Fibroblast of gingiva (primary cell): ENCODE results near the gene NBPF11.
"Not testable (repeated sequence)": the region's sequence is repeated elsewhere in the genome, so short reads cannot be mapped to it uniquely, and the experiment has no call there.

ENCODE experiments used
- DNase-seq: peaks from one replicate; pipeline ENCODE4 v3.0.0-alpha.2; 2011; ENCODE audit warnings: low read depth

The NBPF11 gene, protein sequence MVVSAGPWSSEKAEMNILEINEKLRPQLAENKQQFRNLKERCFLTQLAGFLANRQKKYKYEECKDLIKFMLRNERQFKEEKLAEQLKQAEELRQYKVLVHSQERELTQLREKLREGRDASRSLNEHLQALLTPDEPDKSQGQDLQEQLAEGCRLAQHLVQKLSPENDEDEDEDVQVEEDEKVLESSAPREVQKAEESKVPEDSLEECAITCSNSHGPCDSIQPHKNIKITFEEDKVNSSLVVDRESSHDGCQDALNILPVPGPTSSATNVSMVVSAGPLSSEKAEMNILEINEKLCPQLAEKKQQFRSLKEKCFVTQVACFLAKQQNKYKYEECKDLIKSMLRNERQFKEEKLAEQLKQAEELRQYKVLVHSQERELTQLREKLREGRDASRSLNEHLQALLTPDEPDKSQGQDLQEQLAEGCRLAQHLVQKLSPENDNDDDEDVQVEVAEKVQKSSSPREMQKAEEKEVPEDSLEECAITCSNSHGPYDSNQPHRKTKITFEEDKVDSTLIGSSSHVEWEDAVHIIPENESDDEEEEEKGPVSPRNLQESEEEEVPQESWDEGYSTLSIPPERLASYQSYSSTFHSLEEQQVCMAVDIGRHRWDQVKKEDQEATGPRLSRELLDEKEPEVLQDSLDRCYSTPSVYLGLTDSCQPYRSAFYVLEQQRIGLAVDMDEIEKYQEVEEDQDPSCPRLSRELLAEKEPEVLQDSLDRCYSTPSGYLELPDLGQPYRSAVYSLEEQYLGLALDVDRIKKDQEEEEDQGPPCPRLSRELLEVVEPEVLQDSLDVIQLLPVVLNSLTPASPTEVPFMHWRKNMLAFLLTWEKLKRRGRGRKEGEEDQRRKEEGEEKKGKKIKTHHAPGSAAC

DNA sequence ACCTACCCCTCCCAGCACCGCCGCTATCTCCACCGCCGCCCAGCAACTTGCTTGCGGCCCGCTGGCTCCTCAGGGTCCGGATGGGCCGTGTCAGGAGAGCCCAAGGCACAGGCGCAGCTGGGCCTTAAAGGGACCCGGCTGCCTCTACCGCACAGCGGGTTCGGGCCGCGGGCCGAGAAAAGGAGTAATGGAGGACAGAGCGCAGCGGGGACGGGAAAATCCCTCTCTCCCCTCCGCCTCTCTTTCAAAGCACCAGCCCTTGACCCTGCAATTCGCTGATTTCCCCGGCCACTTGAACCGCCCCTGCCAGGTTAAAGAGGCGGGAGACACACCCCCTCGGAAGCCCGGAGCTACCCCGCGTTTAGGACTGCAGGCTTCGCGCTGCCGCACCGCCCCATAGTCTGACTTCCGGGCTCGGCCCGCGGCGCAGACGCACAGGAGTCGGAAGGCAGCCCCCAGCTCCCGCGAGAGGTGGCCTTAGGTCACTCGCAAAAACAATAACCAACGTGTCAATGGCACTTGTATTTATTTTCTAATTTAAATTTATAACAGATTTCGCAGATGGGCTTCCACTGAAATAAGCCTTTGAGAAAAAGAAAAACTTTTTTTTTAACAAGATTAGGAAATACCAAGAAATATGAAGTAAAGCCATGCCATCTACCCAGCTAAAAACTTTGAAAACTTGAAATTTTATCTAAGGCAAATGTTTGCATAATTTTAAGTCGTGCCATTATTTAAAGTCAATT lies at the start of gene NBPF11:
NBPF11 (minus strand) TSS at position 371 of the 746 bp plus-strand sequence. CDS start 25,278 bp downstream, outside the sequence.
- peak; percentile 81 for DNase-seq

DNA sequence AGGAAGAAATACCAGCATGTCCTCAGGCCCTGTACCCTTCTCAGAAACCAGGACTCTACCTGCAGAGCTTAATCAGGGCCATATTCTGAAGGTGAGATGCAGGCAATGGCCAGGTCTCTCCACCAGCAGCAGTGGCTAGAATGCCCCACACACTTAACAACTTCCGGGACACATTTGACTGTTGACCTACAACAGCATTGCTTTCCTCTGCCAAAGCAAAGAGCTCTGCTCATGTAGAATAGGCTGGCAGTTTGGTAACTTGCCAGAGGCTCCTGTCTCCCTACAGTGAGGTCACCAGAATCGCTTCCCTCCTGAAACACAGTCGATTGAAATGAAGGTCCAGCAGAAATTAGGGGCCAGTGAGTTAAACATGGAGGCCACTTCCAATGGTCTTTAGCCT lies 45.3 kb upstream of the NBPF11 start:
- DNase-seq, result not testable (repeated sequence)

DNA sequence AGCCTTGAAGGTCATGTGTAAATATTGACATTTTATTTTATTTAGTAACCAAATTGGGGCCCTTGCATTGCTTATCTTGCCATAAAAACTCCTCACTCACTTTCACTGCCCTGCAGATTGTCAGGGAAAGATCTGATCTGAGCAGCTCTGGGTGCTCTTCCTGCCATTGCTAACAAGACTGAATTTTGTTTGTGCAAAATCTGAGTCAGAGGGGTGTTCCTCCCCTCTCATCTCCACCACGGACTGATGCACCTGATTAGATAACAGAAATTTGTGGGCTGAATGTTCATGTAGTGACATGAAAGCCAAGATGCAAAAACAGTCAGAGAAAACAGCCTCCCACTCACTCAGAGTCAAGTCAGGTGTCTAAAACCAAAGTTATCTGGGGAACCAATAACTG lies 44.9 kb upstream of the NBPF11 start:
- not testable (repeated sequence) for DNase-seq

DNA sequence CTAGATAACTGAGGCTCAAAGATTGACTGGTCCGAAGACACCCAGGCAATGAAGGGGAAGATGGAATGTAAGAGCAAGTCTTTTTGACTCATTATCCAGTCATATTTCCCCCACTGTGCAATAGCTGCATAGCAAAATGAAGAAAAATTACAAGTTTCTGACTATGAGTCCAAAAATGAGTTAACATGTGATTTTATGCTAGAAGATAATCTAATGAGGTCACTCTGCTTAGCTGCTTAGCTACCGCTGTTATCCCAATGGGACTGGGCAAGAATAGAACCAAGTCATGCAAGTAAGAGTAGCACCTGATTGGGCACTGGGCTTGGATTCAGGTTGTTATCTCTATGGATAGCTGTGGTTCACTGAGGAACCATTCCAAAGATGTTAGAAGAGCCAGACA lies 43.0 kb upstream of the NBPF11 start:
- not testable (repeated sequence) for DNase-seq

DNA sequence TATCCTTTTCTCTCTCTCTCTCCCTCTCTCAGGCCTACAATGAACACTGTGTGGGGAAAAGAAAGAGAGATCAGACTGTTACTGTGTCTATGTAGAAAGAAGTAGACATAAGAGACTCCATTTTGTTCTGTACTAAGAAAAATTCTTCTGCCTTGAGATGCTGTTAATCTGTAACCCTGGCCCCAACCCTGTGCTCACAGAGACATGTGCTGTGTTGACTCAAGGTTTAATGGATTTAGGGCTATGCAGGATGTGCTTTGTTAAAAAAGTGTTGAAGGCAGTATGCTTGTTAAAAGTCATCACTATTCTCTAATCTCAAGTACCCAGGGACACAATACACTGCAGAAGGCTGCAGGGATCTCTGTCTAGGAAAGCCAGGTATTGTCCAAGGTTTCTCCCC lies 36.7 kb upstream of the NBPF11 start:
- DNase-seq, result not testable (repeated sequence)

DNA sequence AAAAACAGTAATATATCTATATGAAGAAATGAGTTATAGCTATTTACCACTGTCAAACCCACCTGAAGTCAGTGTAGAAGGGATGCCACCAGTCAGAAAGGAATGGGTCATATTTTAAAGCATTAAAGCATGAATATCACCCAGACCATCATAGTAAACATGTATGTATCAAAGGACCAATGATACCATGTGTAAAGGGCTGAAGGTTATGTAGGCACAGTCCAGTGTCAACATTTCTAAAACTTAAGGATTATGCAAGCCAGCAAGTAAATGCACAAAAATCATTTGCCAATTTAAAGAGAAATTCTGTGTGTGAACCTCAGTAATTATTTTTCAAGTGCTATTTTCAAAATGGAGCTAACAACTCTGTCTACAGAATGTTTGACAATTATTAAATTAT lies 26.6 kb upstream of the NBPF11 start:
- DNase-seq, result not testable (repeated sequence)

DNA sequence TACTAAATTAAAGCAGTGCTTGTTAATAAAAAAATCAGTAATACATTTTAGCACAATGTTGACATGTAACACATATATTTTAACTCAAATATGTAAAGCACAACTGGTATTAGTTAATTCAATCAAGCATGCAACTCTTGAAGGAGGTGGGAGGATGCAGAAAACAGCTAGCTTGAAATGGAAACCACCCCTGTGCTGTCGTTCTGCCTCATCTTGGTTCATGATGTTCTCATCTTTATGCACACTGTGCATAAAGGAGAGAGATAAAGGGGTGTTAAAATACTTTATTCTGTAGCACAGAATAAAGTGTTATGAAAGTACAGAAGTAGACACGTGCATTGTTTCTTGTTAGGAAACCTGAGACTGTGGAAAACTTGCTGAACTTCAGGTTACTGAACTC lies 23.3 kb upstream of the NBPF11 start:
- not testable (repeated sequence) for DNase-seq

DNA sequence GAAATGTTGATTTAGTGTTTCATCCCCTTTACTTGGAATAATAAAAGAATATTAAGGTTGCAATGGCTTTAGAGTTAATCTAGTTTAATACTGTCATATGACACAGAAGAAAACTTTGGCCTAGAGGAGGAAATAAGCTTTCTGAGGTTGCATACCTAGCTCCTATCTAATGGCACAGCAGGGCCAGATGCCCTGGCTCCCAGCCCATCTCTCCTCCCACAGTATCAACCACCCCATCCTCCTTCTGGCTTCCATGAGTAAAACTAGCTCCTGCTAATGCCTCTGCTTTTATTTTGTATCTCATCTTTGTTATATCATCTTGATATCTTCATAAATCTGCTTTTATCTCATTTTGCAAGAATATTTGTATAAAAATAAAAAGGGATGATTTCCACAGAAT lies 19.9 kb upstream of the NBPF11 start:
- not testable (repeated sequence) for DNase-seq

DNA sequence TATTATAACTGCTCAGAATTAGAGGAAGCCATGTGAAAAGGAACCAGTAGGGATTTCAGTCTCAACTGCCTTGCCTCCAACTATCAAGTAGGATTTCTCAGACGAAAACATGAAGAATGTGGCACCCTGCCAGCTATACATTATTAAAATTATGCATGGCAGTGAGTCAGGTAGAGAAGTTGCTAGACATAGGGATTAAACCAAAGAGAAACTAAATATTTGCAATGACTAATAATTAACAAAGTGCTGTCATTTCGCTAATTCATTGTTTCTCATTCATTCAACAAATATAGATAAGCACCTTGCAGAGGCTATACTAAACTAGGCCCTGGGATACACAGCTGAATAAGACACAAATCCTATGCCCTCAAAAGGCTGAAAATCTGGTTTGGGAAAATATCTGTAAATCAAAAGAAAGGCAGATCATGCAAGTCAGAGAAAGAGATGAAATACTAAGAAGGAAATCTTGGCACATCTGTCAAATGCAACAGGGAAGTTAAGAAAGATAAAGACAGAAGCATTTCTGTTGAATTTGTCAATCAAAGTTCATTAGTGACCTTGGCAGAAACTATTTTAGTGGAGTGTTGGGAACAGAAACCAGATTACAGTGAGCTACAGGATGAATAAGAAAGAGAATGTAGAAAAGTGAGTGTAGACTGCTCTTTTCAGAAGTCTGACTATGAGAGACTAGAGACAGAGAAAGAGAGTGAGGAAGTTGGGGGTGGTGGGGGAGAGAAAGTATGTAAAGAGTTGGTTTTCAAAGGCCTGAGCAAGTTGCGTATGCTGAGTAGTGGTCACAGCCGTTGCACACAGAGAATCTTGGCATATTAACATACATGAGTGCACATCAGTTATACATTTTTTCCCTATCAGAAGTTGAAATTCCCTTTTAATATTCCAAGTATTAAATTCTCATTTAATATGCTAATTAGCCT lies 14.7 kb upstream of the NBPF11 start:
- no peak for DNase-seq

DNA sequence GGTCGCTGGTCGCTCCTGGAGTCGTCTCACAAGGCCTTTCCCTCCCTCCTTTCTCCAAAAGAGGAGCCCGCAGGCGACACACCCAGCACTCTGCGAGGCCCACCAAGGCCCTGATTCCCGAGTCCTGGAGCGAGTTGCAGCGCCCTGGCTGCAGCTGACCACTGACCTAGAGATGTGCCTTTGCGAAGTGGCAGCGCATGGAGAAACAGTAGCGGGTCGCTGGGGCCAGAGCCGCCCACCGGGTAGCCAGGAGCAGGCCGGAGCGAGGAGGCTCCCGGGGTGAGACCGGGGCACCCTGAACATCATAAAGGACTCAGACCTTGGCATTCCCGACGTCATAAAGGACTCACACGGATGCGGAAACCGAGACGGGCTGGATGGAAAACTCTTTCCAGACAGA lies 10.3 kb upstream of the NBPF11 start:
- no peak for DNase-seq

DNA sequence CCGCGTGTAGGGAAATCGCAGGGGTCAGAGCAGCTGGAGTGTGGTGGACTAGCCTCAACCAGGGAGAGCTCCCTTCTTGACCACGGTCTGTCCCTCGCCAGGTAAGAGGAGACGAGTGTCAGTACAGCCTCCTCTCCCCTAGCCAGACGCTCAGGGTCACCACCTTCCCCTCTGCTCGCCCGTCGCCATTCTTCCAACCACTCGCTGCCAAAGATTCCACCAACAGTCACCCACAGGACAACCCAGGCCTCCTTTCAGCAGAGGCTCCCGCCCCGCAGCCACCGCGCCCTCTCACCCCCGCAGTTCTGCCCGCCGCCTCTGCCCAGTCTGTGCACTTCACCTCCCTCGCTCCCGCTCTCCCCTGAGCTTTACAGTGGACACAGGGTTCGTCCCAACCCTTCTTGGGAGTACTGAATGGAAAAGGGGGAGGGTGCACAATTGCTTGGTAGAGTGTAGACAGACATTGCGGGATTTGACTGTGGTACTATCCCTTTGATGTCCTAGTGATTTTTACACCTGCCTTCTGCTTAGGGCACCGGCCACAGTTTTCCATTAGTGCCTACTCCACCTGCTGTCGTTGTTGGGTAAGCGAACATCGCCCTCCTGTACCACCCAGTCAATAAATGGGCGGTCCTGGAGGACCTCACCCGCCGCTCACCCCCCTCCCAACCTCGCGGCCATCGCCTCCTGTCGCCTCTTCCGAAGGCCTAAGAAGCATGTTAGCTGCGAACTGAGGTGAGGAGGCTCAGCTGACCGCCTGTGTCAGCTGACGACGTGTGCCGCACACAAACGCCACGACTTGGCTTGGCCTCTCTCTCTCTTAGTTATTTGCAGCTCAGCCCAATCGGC lies 9.2 kb upstream of the NBPF11 start:
- no peak for DNase-seq

DNA sequence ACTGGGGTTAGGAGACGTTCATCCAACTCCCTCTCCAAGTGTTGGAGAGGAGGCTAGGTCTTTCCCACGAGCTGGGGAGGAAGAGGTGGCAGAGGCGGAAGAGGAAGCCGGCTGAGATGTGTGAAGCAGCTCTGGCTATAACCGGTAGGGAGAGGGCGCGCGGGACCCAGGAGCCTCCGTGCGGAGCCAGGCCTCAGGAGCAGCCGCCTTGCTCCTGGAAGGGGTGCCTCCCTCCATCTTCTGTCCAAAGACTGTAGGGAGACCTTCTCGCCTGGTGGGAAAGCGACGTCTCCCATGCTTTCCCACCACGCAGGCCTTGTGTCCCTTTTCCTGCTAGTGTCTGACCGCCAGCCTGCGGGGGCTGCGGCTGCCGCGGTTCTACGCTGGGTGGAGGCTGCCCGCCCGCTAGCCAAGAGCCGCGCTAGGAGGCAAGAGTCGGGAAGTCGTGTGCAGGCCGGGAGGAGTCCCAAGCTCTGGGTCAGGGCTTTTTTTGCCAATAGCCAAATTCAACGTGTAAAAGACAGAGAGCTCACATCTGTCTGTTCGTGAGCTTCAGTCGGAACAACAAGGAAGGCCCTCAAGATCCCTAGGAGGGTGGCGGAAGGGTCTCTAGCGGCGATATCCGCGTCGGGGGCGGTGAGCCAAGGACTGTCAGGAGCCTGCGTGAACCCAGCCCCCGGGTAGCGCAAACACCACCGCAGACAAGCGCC lies 8.4 kb upstream of the NBPF11 start:
- DNase-seq, result no peak

DNA sequence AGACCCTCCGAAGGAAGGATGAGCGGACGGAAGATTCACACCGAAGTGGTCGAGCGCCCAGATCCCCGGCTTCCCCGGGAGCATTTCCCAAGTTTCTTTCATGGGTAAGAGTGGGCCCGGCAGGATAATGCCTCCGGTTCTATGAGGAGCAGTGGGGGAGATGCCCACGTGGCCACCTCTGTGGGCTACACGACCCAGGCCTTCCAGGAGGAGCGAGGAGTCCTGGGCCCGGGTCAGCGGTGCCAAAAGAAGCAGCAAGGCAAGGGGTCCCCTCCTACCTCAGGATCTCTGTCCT lies 7.9 kb upstream of the NBPF11 start:
- DNase-seq, result no peak

DNA sequence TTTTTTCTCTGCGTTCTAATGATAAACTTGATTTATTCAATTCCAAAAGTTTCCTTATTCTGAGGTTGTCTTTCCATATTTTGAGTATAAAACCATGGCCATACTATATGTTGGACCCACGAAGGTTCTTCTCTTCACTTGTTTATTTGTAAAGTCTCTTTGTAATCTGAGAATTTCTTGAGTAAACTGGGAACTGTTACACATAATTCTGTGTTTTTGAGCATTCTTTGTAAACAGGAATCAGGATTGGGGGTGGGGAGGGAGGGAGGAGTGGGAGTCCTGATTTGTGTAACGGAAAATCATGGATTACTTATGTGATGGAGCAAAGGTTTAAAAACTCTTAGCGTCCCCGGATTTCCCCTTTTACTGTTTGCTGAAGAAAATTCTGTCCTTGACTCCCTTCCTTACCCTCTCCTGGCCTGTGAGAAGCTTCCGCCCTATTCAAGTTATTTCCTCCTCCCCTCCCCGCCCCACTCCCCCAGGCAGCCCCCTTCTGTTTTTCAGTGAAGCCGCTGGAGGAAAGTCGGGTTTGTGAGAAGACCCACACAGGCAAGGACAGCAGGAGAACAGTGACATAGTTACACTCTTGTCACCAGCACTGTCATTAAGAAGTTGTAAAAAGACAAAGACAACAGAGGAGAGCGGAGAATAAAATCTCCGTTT lies 6.4 kb upstream of the NBPF11 start:
- DNase-seq, result no peak

DNA sequence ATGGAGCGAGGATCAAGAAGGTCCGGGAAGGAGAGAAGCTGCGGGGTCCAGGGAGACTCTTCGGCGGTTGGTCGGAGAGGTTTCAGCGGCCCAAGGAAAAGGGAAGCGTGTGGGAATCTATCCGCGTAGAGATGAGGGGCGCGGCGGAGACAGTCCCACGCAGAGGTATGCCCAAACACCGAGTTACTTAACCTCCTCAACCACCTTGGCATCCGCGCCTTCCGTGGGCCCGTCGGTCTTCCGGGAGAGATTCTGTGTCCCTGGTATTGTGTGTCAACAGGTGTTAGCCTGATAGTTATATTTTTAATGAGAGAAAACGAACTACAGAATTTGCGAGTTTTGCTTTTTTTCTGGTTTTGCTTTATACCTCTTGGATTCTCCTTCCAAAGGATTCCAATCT lies 5.7 kb upstream of the NBPF11 start:
- not testable (repeated sequence) for DNase-seq

DNA sequence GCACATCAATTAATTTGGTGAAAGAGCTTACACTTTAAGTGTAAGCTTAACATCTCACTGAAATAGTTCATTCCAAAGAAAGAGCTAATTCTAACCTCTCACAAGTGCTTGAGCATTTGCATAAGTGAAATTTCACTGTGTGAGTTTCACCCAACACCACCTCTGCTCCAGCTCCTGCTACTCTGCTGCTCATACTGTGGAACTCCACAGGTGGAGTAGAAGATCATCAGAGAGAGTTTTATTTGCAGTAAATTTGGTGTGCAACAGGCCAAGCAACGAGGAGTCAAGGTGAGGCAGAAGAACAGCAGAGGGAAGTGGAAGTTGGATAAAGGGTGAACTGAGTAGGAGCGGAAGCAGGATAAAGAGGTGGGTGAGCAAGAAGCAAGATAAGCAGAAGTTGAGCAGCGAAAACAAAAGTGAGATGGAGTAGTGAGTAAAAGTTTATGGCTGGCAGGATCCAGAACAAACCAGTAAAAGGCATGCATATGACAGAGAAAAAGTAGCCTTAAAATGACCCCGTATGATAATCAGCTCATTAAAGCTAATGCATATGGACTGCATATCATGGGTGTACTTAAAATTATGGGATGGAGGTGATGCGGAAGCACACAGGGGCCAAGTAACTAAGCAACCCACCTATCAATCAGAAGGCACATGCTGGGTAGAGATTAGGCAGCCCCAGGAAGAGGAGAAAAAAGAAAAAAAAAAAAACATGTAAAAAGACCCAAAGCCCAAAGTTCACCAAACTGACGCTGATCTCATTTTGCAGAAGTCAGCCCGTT lies 3.6 kb upstream of the NBPF11 start:
- DNase-seq, result not testable (repeated sequence)

DNA sequence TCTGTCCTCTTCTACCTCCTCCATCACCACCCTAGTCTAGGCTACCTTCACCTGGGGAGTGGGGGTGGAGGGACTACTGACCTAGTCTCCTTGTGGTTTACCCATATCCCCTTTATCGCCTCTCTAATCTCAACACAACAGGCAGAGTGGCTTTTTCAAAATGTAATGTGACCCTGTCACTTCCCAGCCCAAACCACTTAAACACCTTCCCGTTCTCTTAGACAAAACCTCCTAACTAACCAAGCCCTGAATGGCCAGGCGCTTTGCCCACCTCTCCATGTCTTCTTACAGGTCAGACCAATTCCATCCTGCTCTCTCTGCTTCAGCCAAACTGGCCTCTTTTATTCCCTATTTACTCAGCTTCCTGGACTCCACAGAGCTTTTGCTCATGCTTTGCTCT lies 714 bp upstream of the NBPF11 start:
- not testable (repeated sequence) for DNase-seq

DNA sequence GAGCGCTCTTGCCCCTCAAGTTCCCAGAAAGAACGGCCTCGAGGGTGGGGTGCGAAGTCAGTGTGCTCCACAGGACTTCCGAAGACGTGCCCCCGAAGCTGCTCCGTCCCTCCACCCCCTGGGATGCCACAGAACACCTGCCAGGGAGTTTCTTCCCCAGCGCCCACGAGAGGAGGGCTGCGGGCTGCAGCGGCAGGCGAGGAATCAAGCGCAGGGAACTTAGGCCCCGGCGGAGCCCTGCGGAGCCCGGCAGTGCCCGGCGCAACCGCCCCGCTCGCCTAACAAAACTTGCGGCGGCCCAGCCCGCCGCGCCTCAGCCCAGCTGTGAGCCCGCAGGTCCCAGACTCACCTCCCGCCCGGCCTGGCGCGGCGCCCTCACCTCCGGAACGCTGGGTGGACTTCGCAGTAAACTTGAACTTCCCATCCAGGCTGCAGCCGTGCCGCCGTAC lies 686 bp downstream of the NBPF11 start:
- not testable (repeated sequence) for DNase-seq
